ENCODE measurements around the gene NCKAP5.
A peak's percentile ranks its signal among the peaks of the same experiment; 100 is the strongest.

NCKAP5 gene

GRCh38 chr2:133606616-133607015 is 38.4 kb upstream of the NCKAP5 start:
- TF ChIP-seq TEAD4 (IDR thresholded peaks at IDR 0.05) (no peak), EP300 (IDR thresholded peaks at IDR 0.05; ENCODE audit: borderline replicate concordance) (no peak), CREB1 (IDR thresholded peaks at IDR 0.05; ENCODE audit: low read depth) (no peak), YY1 (IDR thresholded peaks at IDR 0.05; ENCODE audit: low read depth) (no peak), TAF1 (IDR thresholded peaks at IDR 0.05; ENCODE audit: low read depth) (no peak)
- TF ChIP-seq, protein P1, sequence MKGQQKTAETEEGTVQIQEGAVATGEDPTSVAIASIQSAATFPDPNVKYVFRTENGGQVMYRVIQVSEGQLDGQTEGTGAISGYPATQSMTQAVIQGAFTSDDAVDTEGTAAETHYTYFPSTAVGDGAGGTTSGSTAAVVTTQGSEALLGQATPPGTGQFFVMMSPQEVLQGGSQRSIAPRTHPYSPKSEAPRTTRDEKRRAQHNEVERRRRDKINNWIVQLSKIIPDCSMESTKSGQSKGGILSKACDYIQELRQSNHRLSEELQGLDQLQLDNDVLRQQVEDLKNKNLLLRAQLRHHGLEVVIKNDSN (IDR thresholded peaks at IDR 0.05) = no peak

DNA sequence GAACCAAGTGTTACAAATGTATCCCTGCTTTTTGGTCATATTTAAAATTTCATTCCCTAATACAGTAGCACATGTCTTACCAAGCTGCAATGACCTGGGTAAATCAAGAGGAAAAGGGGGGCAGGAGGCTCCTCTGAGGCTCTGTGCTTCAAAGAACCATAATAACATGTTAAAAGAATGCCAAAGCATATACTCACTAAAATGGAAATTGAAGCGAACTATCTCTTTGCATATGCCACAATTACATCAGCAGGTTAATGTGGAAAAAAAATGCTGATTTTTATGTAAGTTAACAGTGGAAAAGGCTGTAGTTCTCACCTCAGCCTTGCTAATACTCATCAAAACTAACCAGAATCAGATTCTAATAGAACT is 37.5 kb upstream of the NCKAP5 start:
- TF ChIP-seq TCF12 (IDR thresholded peaks at IDR 0.05; ENCODE audit: low read depth) = no peak
- TF ChIP-seq EP300 (IDR thresholded peaks at IDR 0.05; ENCODE audit: borderline replicate concordance) = no peak
- TF ChIP-seq RAD21 (IDR thresholded peaks at IDR 0.05; ENCODE audit: low read depth) = no peak
- TF ChIP-seq CEBPB (IDR thresholded peaks at IDR 0.05) = no peak
- TF ChIP-seq YY1 (IDR thresholded peaks at IDR 0.05; ENCODE audit: low read depth) = no peak
- no peak for TF ChIP-seq NFIC (IDR thresholded peaks at IDR 0.05)
- no peak for TF ChIP-seq ZBTB7A (IDR thresholded peaks at IDR 0.05; ENCODE audit: low read depth)
- no peak for TF ChIP-seq MAX (IDR thresholded peaks at IDR 0.05)

- TF ChIP-seq EGR1 (IDR thresholded peaks at IDR 0.05) (no peak), CEBPB (IDR thresholded peaks at IDR 0.05) (no peak), NFIC (IDR thresholded peaks at IDR 0.05) (no peak), CREB1 (IDR thresholded peaks at IDR 0.05; ENCODE audit: low read depth) (no peak), ZBTB7A (IDR thresholded peaks at IDR 0.05; ENCODE audit: low read depth) (no peak), EP300 (IDR thresholded peaks at IDR 0.05; ENCODE audit: borderline replicate concordance) (no peak), RAD21 (IDR thresholded peaks at IDR 0.05; ENCODE audit: low read depth) (no peak), TAF1 (IDR thresholded peaks at IDR 0.05; ENCODE audit: low read depth) (no peak), MAX (IDR thresholded peaks at IDR 0.05) (no peak), TEAD4 (IDR thresholded peaks at IDR 0.05) (no peak), YY1 (IDR thresholded peaks at IDR 0.05; ENCODE audit: low read depth) (no peak), FOXM1 (IDR thresholded peaks at IDR 0.05; ENCODE audit: borderline replicate concordance, low read depth) (no peak), TCF12 (IDR thresholded peaks at IDR 0.05; ENCODE audit: low read depth) (no peak)
- TF ChIP-seq, protein P1 (IDR thresholded peaks at IDR 0.05) = no peak
- TF ChIP-seq, protein P2, sequence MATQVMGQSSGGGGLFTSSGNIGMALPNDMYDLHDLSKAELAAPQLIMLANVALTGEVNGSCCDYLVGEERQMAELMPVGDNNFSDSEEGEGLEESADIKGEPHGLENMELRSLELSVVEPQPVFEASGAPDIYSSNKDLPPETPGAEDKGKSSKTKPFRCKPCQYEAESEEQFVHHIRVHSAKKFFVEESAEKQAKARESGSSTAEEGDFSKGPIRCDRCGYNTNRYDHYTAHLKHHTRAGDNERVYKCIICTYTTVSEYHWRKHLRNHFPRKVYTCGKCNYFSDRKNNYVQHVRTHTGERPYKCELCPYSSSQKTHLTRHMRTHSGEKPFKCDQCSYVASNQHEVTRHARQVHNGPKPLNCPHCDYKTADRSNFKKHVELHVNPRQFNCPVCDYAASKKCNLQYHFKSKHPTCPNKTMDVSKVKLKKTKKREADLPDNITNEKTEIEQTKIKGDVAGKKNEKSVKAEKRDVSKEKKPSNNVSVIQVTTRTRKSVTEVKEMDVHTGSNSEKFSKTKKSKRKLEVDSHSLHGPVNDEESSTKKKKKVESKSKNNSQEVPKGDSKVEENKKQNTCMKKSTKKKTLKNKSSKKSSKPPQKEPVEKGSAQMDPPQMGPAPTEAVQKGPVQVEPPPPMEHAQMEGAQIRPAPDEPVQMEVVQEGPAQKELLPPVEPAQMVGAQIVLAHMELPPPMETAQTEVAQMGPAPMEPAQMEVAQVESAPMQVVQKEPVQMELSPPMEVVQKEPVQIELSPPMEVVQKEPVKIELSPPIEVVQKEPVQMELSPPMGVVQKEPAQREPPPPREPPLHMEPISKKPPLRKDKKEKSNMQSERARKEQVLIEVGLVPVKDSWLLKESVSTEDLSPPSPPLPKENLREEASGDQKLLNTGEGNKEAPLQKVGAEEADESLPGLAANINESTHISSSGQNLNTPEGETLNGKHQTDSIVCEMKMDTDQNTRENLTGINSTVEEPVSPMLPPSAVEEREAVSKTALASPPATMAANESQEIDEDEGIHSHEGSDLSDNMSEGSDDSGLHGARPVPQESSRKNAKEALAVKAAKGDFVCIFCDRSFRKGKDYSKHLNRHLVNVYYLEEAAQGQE (IDR thresholded peaks at IDR 0.05; ENCODE audit: low read depth) = no peak
These were observed 36.9 kb upstream of the NCKAP5 start for GRCh38 chr2:133605011-133605765.

GRCh38 chr2:133603109-133603508 is 34.8 kb upstream of the NCKAP5 start:
- TF ChIP-seq ZBTB7A (IDR thresholded peaks at IDR 0.05; ENCODE audit: low read depth) (no peak), NFIC (IDR thresholded peaks at IDR 0.05) (no peak)

GRCh38 chr2:133602538-133602937 is 34.3 kb upstream of the NCKAP5 start:
- TF ChIP-seq, protein P2 (IDR thresholded peaks at IDR 0.05; ENCODE audit: low read depth) = no peak
- TF ChIP-seq TEAD4 (IDR thresholded peaks at IDR 0.05) = no peak
- no peak for TF ChIP-seq ZBTB7A (IDR thresholded peaks at IDR 0.05; ENCODE audit: low read depth)
- TF ChIP-seq YY1 (IDR thresholded peaks at IDR 0.05; ENCODE audit: low read depth) = no peak
- no peak for TF ChIP-seq NFIC (IDR thresholded peaks at IDR 0.05)

DNA sequence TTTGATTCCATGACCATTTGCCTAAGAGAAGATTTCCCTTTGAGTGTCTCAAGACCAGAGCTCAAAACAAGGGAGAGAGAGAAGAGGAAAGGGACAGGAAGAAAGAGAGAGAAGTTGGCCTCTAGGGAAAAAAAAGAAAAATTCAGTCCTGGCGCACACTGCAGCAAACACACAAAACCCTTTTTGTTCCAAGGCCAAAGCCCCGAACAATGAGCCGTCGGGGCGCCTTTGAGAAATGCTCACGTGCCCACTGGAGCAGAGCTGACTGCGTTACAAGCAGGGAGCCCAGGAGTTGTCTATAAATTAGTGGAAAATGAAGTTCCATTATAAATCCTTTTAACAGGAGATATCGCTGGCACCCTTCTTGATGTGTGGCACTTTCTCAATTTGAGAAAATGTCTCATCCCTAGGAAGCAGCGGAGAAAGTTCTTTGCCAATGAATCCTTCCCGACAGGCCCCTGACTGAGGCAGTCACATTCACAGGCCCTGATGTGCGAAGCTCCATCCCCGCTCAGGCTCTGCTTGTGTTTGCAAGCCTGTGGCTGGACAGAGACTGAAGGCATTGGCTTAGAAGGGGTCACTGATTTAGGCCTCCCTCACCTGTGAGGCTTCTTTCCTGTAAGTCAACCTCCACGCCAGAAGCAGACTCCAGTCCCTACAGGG is 32.1 kb upstream of the NCKAP5 start:
- TF ChIP-seq EP300 (IDR thresholded peaks at IDR 0.05; ENCODE audit: borderline replicate concordance) (no peak), CREB1 (IDR thresholded peaks at IDR 0.05; ENCODE audit: low read depth) (no peak), CEBPB (IDR thresholded peaks at IDR 0.05) (no peak)
- TF ChIP-seq, protein P1 (IDR thresholded peaks at IDR 0.05) = peak; percentile 47; the same call in 1 of the 2 replicates
